ENCODE measurements around the gene DNAJB6.

DNA sequence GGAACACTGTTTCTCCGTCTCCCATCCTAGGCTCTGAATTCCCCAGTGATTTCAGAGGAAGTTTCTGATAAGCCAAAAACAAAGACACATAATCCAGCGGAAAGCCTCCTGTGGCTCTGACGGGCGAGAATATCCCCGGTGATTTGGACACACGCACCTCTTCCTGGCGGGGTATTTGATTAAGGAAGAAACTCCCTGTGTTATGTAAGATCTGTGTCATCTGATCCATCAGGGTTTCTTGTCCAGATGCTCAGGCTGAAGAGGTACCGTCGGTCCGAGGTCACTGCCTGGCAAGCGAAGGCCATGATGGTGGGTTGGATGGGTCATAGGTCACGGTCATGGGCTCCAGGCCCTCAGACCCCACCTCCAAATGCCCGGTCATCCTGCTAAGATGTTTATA is 39.6 kb upstream of the DNAJB6 start:
- no peak for TF ChIP-seq L3MBTL2 (conservative IDR thresholded peaks at IDR 0.05)
- no peak for TF ChIP-seq FOXK2 (IDR thresholded peaks at IDR 0.05)
- TF ChIP-seq ELF4 (IDR thresholded peaks at IDR 0.05) = no peak
- TF ChIP-seq SP1 (IDR thresholded peaks at IDR 0.05) = no peak
- TF ChIP-seq ZNF384 (IDR thresholded peaks at IDR 0.05) = no peak
- no peak for TF ChIP-seq HDGF (IDR thresholded peaks at IDR 0.05; ENCODE audit: borderline replicate concordance)
- no peak for TF ChIP-seq NFRKB (IDR thresholded peaks at IDR 0.05)
- TF ChIP-seq, protein P1, sequence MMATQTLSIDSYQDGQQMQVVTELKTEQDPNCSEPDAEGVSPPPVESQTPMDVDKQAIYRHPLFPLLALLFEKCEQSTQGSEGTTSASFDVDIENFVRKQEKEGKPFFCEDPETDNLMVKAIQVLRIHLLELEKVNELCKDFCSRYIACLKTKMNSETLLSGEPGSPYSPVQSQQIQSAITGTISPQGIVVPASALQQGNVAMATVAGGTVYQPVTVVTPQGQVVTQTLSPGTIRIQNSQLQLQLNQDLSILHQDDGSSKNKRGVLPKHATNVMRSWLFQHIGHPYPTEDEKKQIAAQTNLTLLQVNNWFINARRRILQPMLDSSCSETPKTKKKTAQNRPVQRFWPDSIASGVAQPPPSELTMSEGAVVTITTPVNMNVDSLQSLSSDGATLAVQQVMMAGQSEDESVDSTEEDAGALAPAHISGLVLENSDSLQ (IDR thresholded peaks at IDR 0.05) = no peak
- no peak for TF ChIP-seq SUZ12 (IDR thresholded peaks at IDR 0.05)
